Peyer's patch (tissue), 4 donors: ENCODE results near the gene NFATC3.

Experiments used
- POLR2A ChIP-seq, 2 donors: fragments of 450-650 bp; IDR thresholded peaks; one replicate each; pipeline ENCODE4 v1.5.1; 2017; ENCODE audit warnings: antibody characterized with exemption in 2 of 2, mild to moderate bottlenecking in 2 of 2, moderate library complexity in 2 of 2
- TF ChIP-seq, protein P1 (sequence below), 6 experiments: fragments of 450-650 bp in 4 of 6; fragments of 200-600 bp in 2 of 6; sonication (generic) in 1 of 6; IDR thresholded peaks; one replicate each; pipeline ENCODE4 v1.5.1; 2017 to 2019; ENCODE audit warnings: antibody characterized with exemption in 6 of 6, mild to moderate bottlenecking in 3 of 6, moderate library complexity in 1 of 6

GRCh38 chr16:68229431-68230175 lies 144.4 kb downstream of the NFATC3 start:
- TF ChIP-seq, protein P1, sequence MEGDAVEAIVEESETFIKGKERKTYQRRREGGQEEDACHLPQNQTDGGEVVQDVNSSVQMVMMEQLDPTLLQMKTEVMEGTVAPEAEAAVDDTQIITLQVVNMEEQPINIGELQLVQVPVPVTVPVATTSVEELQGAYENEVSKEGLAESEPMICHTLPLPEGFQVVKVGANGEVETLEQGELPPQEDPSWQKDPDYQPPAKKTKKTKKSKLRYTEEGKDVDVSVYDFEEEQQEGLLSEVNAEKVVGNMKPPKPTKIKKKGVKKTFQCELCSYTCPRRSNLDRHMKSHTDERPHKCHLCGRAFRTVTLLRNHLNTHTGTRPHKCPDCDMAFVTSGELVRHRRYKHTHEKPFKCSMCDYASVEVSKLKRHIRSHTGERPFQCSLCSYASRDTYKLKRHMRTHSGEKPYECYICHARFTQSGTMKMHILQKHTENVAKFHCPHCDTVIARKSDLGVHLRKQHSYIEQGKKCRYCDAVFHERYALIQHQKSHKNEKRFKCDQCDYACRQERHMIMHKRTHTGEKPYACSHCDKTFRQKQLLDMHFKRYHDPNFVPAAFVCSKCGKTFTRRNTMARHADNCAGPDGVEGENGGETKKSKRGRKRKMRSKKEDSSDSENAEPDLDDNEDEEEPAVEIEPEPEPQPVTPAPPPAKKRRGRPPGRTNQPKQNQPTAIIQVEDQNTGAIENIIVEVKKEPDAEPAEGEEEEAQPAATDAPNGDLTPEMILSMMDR (IDR thresholded peaks at IDR 0.05), result peak; percentile 81 to 90 (median 86)
- no peak for TF ChIP-seq POLR2A (IDR thresholded peaks at IDR 0.05)
